Kidney epithelial cell (primary cell): ENCODE data around the gene SLC7A5. TPM values are rescaled to one million over a fixed set of nuclear protein-coding genes. Genes with fewer than 3 reads are reported as not detected.

ENCODE experiments used
- DNase-seq: peaks from one replicate; pipeline ENCODE4 v3.0.0-alpha.2; 2010; ENCODE audit warnings: low read depth
- H3K27me3 ChIP-seq: 2 replicates; pipeline ENCODE4 v1.6.0; 2011; ENCODE audit warnings: low read length; ENCODE audit not compliant: control insufficient read depth, insufficient read depth
- H3K36me3 ChIP-seq: 2 replicates; pipeline ENCODE4 v1.5.1; 2011; ENCODE audit warnings: low read length; ENCODE audit not compliant: control insufficient read depth, insufficient read depth
- H3K4me3 ChIP-seq: 2 replicates; pipeline ENCODE4 v1.5.1; 2011; ENCODE audit warnings: low read depth, mild to moderate bottlenecking, control low read depth, low read length
- CTCF ChIP-seq: IDR thresholded peaks from 2 replicates; pipeline ENCODE4 v1.5.1; 2011; ENCODE audit warnings: mild to moderate bottlenecking, moderate library complexity, low read length, control low read depth, inconsistent platforms; ENCODE audit not compliant: insufficient read depth, poor library complexity, severe bottlenecking
- total RNA-seq: library from RNA; depleted of rRNA; stranded (reverse); fragments of >200 nt; gene quantifications from 2 replicates; pipeline ENCODE4 v1.2.3, GENCODE V29; 2015

Gene SLC7A5
- total RNA-seq, 1 donor from 2014 or later = 308 TPM

- TF ChIP-seq CTCF = no peak
- DNase-seq = no peak
- Histone ChIP-seq H3K27me3 (no peaks in the 10 kb centered on the region), H3K36me3 (no peaks in the 10 kb centered on the region), H3K4me3 (no peak overlapping the region)
Observed at GRCh38 chr16:87780385-87780989, 88.8 kb downstream of the SLC7A5 start.

Other genes with a start within 250 kb of the SLC7A5 start
- gene KLHDC4, start 103.5 kb downstream of the SLC7A5 start, total RNA-seq = 34.8 and 40.4 TPM in 2 replicates
- not detected in 2 replicates for gene CA5A, start 67.0 kb upstream of the SLC7A5 start, total RNA-seq
- gene BANP, start 81.9 kb upstream of the SLC7A5 start, total RNA-seq = 25.9 and 35.4 TPM in 2 replicates